Gastroesophageal sphincter (tissue), 3 donors: ENCODE results near the gene BCO2.

ENCODE experiments used
- CTCF ChIP-seq, 4 experiments: fragments of 200-600 bp in 2 of 4; fragments of 450-650 bp in 2 of 4; sonication (generic) in 1 of 4; IDR thresholded peaks; one replicate each; pipeline ENCODE4 v1.5.1; 2017 to 2019; ENCODE audit warnings: antibody characterized with exemption in 4 of 4, mild to moderate bottlenecking in 2 of 4, moderate library complexity in 2 of 4
- EP300 ChIP-seq: sonication (generic); formaldehyde crosslinking; IDR thresholded peaks from one replicate; pipeline ENCODE4 v1.6.1; 2017; ENCODE audit warnings: antibody characterized with exemption, mild to moderate bottlenecking

- TF ChIP-seq EP300 (no peak), CTCF (IDR thresholded peaks at IDR 0.05) (no peak)
Measured at GRCh38 chr11:112161012-112161411, 14.3 kb upstream of the BCO2 start.
